ENCODE results near the gene LBR. TPM values are rescaled to one million over a fixed set of nuclear protein-coding genes. Genes with fewer than 3 reads are reported as not detected.

The LBR gene
- total RNA-seq, 3 donors from 2014 or later = 87.9 to 161 (median 123) TPM

DNA sequence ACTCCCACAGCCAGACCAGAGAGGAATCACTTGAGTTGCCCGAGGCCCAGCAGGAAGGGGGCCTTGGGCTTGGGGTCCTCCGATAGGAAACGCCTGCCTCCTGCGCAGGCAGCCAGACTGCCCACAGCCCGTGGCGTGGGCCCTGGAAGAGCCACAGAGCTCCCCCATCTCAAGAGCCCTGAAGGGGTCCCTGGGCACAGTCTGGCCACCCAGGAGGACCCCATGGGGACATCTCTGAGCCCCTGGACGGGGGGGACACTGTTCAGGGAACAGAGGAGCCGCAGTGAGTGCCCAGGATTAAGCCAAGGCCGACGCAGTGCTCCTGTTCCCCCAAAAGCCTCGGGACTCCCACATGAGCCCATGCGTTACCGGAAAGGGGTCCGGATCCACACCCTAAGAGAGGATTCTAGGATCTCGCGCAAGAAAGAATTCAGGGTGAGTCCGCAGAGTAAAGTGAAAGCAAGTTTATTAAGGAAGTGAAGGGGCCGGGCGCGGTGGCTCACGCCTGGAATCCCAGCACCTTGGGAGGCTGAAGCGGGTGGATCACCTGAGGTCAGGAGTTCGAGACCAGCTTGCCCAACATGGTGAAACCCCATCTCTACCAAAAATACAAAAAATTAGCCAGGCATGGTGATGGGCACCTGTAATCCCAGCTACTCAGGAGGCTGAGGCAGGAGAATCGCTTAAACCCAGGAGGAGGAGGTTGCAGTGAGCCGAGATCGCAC is 38.1 kb upstream of the LBR start:
- Histone ChIP-seq H3K9me3 (no peaks in the 10 kb centered on the region), H3K36me3 (ENCODE audit: low read depth) (no peaks in the 10 kb centered on the region), H3K4me1 (ENCODE audit: low read depth) (peaks cover 14% of the 10 kb centered on the region), H3K4me3 (no peak overlapping the region)
- ATAC-seq = no peak
- intact Hi-C loops (cut with DNase I, micrococcal nuclease) = no loop called here
- TF ChIP-seq, protein P1, sequence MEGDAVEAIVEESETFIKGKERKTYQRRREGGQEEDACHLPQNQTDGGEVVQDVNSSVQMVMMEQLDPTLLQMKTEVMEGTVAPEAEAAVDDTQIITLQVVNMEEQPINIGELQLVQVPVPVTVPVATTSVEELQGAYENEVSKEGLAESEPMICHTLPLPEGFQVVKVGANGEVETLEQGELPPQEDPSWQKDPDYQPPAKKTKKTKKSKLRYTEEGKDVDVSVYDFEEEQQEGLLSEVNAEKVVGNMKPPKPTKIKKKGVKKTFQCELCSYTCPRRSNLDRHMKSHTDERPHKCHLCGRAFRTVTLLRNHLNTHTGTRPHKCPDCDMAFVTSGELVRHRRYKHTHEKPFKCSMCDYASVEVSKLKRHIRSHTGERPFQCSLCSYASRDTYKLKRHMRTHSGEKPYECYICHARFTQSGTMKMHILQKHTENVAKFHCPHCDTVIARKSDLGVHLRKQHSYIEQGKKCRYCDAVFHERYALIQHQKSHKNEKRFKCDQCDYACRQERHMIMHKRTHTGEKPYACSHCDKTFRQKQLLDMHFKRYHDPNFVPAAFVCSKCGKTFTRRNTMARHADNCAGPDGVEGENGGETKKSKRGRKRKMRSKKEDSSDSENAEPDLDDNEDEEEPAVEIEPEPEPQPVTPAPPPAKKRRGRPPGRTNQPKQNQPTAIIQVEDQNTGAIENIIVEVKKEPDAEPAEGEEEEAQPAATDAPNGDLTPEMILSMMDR (IDR thresholded peaks at IDR 0.05) = no peak
- DNase-seq = peak in 1 of 3 donors; percentile 31

DNA sequence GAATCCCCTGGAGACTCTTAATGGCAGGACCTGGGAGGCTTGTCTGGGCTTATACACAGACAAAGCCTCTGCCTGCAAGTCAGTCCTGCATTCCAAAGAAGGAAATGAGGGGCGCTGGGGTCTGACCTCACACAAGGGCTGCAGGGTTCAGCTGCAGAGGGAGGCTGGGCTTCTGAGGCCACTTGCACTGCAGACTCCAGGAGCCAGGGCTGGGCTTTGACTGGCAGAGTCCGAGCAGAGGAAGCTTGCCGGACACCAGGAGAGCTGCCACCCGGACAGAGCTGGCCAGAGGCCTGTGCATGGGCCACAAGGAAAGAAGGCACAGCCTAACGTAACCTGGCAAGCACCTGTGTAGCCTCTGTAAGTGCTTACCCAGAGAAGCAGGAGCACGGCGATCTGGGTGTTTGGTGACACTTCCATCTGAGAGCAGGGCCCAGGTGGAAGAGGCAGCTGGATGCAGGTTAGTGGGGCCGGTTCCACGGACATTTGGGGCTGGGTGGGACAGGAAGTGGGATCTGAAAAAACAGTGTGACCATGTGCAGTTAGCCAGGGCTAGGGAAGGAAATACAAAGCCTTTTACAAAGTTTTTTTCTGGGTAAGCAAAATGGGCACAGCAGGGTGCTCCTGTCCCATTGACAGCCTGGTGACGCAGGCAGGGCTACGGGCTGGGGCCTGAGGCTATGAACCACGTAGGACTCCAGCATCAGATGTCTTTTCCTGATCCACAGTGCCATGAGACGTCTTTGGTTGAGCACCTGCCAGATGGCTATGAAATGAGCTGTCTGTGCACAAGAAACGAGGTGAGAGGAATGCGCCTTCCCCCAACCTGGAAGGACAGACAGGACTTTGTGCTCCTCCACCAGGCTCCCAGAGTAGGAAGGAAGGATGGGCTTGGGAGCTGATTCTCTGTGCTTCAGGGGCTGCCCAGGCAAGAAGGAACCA is 37.3 kb upstream of the LBR start:
- peaks cover 14% of the 10 kb centered on the region for H3K4me1 ChIP-seq (ENCODE audit: low read depth)
- TF ChIP-seq, protein P1 (IDR thresholded peaks at IDR 0.05) = no peak
- DNase-seq (no peak), ATAC-seq (no peak)
- intact Hi-C loops (cut with DNase I, micrococcal nuclease) = no loop called here
- H3K4me3 ChIP-seq = no peak overlapping the region
- H3K9me3 ChIP-seq = no peaks in the 10 kb centered on the region
- no peaks in the 10 kb centered on the region for H3K36me3 ChIP-seq (ENCODE audit: low read depth)

DNA sequence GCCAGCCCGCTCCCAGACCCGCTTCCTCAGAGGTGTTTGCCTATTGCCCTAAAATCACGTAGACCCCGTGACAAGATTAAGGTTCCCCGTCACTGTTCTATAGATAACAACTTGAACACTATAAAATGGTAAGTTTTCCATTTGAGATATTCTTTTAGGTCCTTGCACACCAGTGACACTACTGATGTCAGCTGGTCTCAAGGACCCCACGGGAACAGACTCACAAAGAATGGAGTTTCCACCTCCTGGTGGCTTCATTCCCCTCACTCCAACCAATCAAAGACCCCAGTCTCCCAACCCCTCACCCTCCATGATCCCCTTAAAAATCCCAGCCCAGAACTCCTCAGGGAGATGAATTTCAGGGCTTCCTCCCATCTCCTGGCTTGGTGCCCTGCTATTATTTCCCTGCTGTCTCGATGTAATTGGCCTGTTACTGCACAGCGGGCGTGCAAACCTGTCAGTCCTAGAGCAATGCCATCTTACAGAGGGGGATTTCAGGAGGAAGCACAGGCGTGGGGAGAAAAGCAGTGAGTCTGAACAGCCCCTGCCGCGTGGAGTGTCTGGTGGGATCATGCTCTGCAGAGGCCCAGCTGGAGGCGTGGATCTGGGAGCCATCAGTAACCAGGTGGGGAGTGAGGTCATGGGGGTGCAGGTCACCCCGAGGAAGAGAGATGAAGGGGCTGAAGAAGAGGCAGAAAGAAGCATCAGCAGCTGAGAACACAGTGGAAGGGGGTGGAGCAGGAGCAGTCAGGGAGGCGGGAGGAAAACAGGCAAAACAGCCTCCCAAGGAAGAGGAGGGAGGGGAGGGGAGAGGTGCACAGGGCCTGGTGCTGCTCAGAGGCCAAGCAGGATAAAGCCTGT is 35.1 kb upstream of the LBR start:
- intact Hi-C loops (cut with DNase I, micrococcal nuclease) = no loop called here
- TF ChIP-seq, protein P1 (IDR thresholded peaks at IDR 0.05) = no peak
- peak; percentile 43 for ATAC-seq
- no peaks in the 10 kb centered on the region for H3K36me3 ChIP-seq (ENCODE audit: low read depth)
- peaks cover 14% of the 10 kb centered on the region for H3K4me1 ChIP-seq (ENCODE audit: low read depth)
- DNase-seq = peak in 2 of 3 donors; percentile 50 to 66
- H3K4me3 ChIP-seq = no peak overlapping the region
- no peaks in the 10 kb centered on the region for H3K9me3 ChIP-seq

DNA sequence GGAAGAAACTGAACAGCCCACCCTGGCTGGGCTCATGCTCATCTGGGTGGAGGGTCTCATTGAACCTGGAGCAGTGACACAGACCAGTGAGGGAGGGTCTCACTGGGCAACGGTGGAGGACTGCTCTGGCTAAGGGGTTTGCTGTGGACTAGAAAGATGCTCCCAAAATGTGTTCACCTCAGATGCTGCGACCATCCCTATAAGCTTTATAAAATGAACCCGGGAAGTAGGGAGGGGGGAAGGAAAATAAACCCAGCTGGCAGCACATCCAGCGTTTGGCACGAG is 34.5 kb upstream of the LBR start:
- TF ChIP-seq, protein P1 (IDR thresholded peaks at IDR 0.05) = no peak
- DNase-seq (peak in 1 of 3 donors; percentile 38), ATAC-seq (no peak)
- no peaks in the 10 kb centered on the region for H3K9me3 ChIP-seq
- peaks cover 14% of the 10 kb centered on the region for H3K4me1 ChIP-seq (ENCODE audit: low read depth)
- no peak overlapping the region for H3K4me3 ChIP-seq
- no peaks in the 10 kb centered on the region for H3K36me3 ChIP-seq (ENCODE audit: low read depth)
- intact Hi-C loops (cut with DNase I, micrococcal nuclease) = no loop called here

Measured in mucosa of descending colon (tissue), 3 donors.